ENCODE results near the gene NUDCD2.

Gene NUDCD2

DNA sequence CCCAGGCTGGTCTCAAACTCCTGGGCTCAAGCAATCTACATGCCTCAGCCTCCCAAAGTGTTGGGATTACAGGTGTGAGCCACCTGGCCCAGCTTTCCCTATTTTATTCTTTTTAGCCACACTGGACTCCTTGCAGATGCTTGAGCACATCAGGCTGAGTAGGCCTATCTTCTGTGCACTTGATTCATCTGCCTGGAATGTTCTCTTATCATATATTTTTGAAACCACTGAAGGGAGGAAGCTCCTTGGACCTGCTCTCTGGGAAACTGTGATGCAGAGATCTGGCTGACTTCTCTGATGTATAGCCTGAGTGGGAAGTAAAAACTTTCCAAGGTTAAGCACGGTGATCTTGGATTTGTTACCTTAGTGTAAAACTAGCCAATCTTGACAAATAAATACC, 39.0 kb upstream of the NUDCD2 start:
- H3K36me3 ChIP-seq (ENCODE audit: insufficient read depth, low read depth, low read length): no peaks in the 10 kb centered on the region
- peaks cover 9% of the 10 kb centered on the region for H3K4me1 ChIP-seq (ENCODE audit: insufficient read depth, low read length)
- H3K9ac ChIP-seq (ENCODE audit: low read depth, low read length): no peak overlapping the region
- no peak overlapping the region for H3K4me3 ChIP-seq (ENCODE audit: low read length)
- no peak overlapping the region for H3K27ac ChIP-seq (ENCODE audit: low read length)
- no peaks in the 10 kb centered on the region for H3K9me3 ChIP-seq (ENCODE audit: insufficient read depth, low read depth, low read length)
- no peaks in the 10 kb centered on the region for H3K27me3 ChIP-seq (ENCODE audit: insufficient read depth, low read length)

DNA sequence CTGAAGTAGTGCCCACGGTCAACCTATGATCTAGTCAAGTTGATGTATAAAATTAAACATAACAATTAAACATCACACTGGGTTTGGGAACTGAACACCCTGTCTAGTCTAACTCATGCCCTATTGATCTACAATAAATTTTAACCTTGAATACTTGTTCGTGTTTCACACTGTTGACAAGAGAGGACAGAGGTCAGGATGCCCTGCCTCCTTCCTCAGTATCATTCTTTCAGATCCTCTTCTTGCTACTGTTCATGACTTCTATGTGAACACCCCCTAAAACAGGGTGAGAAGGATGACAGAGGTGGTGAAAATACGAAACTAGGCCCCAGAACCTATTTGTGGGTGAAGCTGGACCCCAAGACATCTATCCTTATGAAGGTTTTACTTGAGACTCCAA, 37.4 kb upstream of the NUDCD2 start:
- Histone ChIP-seq H3K4me3 (ENCODE audit: low read length) (no peak overlapping the region), H3K27ac (ENCODE audit: low read length) (no peak overlapping the region), H3K27me3 (ENCODE audit: insufficient read depth, low read length) (no peaks in the 10 kb centered on the region), H3K9ac (ENCODE audit: low read depth, low read length) (no peak overlapping the region), H3K4me1 (ENCODE audit: insufficient read depth, low read length) (peaks cover 4% of the 10 kb centered on the region), H3K9me3 (ENCODE audit: insufficient read depth, low read depth, low read length) (no peaks in the 10 kb centered on the region), H3K36me3 (ENCODE audit: insufficient read depth, low read depth, low read length) (peaks cover 10% of the 10 kb centered on the region)

DNA sequence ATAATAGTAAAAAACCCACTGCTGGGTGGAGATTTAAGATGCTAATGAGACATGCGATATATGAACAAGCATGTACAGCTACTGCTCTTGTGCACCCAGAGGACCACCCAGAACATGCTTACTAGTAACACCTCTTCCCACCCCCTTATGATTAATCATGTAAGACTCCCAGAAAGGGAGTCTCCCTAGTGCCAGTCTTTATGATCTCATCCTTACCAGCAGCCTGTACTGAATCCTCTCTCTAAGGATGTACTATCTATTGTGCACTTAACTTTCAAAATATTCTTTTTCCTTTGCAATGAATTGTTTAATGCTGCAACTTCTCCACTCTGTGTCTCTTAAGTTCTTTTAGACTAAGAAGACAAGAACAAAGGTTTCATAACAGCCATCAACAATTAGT, 36.4 kb upstream of the NUDCD2 start:
- Histone ChIP-seq H3K27me3 (ENCODE audit: insufficient read depth, low read length) (no peaks in the 10 kb centered on the region), H3K9ac (ENCODE audit: low read depth, low read length) (no peak overlapping the region), H3K9me3 (ENCODE audit: insufficient read depth, low read depth, low read length) (no peaks in the 10 kb centered on the region), H3K36me3 (ENCODE audit: insufficient read depth, low read depth, low read length) (peaks cover 19% of the 10 kb centered on the region), H3K4me1 (ENCODE audit: insufficient read depth, low read length) (no peaks in the 10 kb centered on the region), H3K4me3 (ENCODE audit: low read length) (no peak overlapping the region), H3K27ac (ENCODE audit: low read length) (no peak overlapping the region)

- H3K36me3 ChIP-seq (ENCODE audit: insufficient read depth, low read depth, low read length): peaks cover 81% of the 10 kb centered on the region
- H3K9ac ChIP-seq (ENCODE audit: low read depth, low read length): no peak overlapping the region
- no peak overlapping the region for H3K4me3 ChIP-seq (ENCODE audit: low read length)
- H3K27ac ChIP-seq (ENCODE audit: low read length): no peak overlapping the region
- peaks cover 7% of the 10 kb centered on the region; the same call in 1 of the 2 replicates for H3K9me3 ChIP-seq (ENCODE audit: insufficient read depth, low read depth, low read length)
- H3K27me3 ChIP-seq (ENCODE audit: insufficient read depth, low read length): no peaks in the 10 kb centered on the region
- no peaks in the 10 kb centered on the region for H3K4me1 ChIP-seq (ENCODE audit: insufficient read depth, low read length)
Observed at GRCh38 chr5:163489745-163490075, 29.8 kb upstream of the NUDCD2 start.

DNA sequence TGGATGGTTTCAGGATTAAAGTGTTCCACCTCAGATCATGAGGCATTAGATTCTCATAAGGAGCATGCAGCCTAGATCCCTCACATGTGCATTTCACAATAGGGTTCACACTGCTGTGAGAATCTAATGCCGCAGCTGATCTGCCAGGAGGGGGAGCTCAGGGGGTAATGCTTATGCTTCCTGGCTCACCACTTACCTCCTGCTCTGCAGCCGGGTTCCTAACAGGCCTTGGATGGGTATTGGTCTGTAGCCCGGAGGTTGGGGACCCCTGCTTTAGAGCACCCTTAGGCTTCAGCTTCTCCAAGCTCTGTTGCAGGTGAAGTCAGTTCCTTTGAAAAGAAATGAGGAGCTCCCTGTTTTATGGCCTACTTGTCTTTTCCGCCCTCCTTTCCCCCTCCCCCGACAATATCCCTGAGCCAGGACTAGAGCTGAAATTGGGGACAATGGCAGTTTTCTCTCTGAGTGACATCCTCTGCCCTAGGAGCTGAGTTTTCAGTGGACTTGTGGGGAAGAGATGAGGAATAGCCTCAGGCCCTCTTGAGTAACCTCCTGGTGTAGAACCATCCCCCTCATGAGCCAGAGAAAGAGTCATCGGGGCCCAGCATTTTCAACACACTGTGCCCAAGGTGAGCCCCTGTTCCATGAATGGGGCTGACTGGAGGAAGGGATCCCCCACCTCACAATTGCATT, 29.3 kb upstream of the NUDCD2 start:
- Histone ChIP-seq H3K9me3 (ENCODE audit: insufficient read depth, low read depth, low read length) (peaks cover 7% of the 10 kb centered on the region; the same call in 1 of the 2 replicates), H3K36me3 (ENCODE audit: insufficient read depth, low read depth, low read length) (peaks cover 86% of the 10 kb centered on the region), H3K4me3 (ENCODE audit: low read length) (no peak overlapping the region), H3K4me1 (ENCODE audit: insufficient read depth, low read length) (no peaks in the 10 kb centered on the region), H3K9ac (ENCODE audit: low read depth, low read length) (no peak overlapping the region), H3K27ac (ENCODE audit: low read length) (no peak overlapping the region), H3K27me3 (ENCODE audit: insufficient read depth, low read length) (no peaks in the 10 kb centered on the region)

- no peaks in the 10 kb centered on the region for H3K4me1 ChIP-seq (ENCODE audit: insufficient read depth, low read length)
- H3K9ac ChIP-seq (ENCODE audit: low read depth, low read length): no peak overlapping the region
- H3K4me3 ChIP-seq (ENCODE audit: low read length): no peak overlapping the region
- no peak overlapping the region for H3K27ac ChIP-seq (ENCODE audit: low read length)
- H3K9me3 ChIP-seq (ENCODE audit: insufficient read depth, low read depth, low read length): no peaks in the 10 kb centered on the region
- no peaks in the 10 kb centered on the region for H3K27me3 ChIP-seq (ENCODE audit: insufficient read depth, low read length)
- peaks cover 97% of the 10 kb centered on the region for H3K36me3 ChIP-seq (ENCODE audit: insufficient read depth, low read depth, low read length)
Observed at GRCh38 chr5:163478982-163479271, 19.0 kb upstream of the NUDCD2 start.

GRCh38 chr5:163478126-163478981, 18.5 kb upstream of the NUDCD2 start:
- Histone ChIP-seq H3K27ac (ENCODE audit: low read length) (no peak overlapping the region), H3K27me3 (ENCODE audit: insufficient read depth, low read length) (no peaks in the 10 kb centered on the region), H3K4me1 (ENCODE audit: insufficient read depth, low read length) (no peaks in the 10 kb centered on the region), H3K36me3 (ENCODE audit: insufficient read depth, low read depth, low read length) (peaks cover 97% of the 10 kb centered on the region), H3K4me3 (ENCODE audit: low read length) (no peak overlapping the region), H3K9me3 (ENCODE audit: insufficient read depth, low read depth, low read length) (no peaks in the 10 kb centered on the region), H3K9ac (ENCODE audit: low read depth, low read length) (no peak overlapping the region)

- Histone ChIP-seq H3K27ac (ENCODE audit: low read length) (no peak overlapping the region), H3K36me3 (ENCODE audit: insufficient read depth, low read depth, low read length) (peaks cover 100% of the 10 kb centered on the region), H3K9ac (ENCODE audit: low read depth, low read length) (no peak overlapping the region), H3K4me3 (ENCODE audit: low read length) (no peak overlapping the region), H3K27me3 (ENCODE audit: insufficient read depth, low read length) (no peaks in the 10 kb centered on the region), H3K4me1 (ENCODE audit: insufficient read depth, low read length) (no peaks in the 10 kb centered on the region), H3K9me3 (ENCODE audit: insufficient read depth, low read depth, low read length) (no peaks in the 10 kb centered on the region)
Observed at GRCh38 chr5:163475411-163475810, 15.5 kb upstream of the NUDCD2 start.

DNA sequence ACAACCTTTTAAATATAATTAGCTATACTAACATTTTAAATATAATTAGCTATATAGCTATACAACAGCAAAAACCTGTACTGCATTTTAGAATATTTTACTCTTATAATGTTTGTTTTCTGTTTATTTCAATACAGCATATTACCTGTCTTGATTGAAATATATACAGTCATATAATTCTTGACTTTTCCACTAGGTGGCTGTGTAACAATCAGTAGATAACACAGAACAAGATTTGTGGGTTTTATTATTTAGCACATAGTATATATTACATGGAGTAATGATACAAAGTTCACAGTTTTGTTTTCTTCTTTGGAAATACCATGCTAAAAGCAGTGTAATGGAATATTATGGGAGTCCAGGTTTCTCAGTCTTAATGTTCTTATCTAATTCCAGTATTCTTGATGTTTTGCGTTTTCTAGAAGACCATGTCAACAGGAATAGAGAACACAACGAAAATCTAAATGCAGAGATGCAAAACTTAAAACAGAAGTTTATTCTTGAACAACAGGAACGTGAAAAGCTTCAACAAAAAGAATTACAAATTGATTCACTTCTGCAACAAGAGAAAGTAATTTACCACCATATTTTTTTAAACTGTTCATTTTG, 13.8 kb upstream of the NUDCD2 start:
- no peaks in the 10 kb centered on the region for H3K4me1 ChIP-seq (ENCODE audit: insufficient read depth, low read length)
- no peak overlapping the region for H3K27ac ChIP-seq (ENCODE audit: low read length)
- no peaks in the 10 kb centered on the region for H3K9me3 ChIP-seq (ENCODE audit: insufficient read depth, low read depth, low read length)
- H3K4me3 ChIP-seq (ENCODE audit: low read length): no peak overlapping the region
- H3K9ac ChIP-seq (ENCODE audit: low read depth, low read length): no peak overlapping the region
- H3K36me3 ChIP-seq (ENCODE audit: insufficient read depth, low read depth, low read length): peaks cover 99% of the 10 kb centered on the region
- H3K27me3 ChIP-seq (ENCODE audit: insufficient read depth, low read length): no peaks in the 10 kb centered on the region

GRCh38 chr5:163467682-163468081, 7.8 kb upstream of the NUDCD2 start:
- Histone ChIP-seq H3K27me3 (ENCODE audit: insufficient read depth, low read length) (no peaks in the 10 kb centered on the region), H3K4me1 (ENCODE audit: insufficient read depth, low read length) (no peaks in the 10 kb centered on the region), H3K36me3 (ENCODE audit: insufficient read depth, low read depth, low read length) (peaks cover 80% of the 10 kb centered on the region), H3K4me3 (ENCODE audit: low read length) (no peak overlapping the region), H3K9me3 (ENCODE audit: insufficient read depth, low read depth, low read length) (no peaks in the 10 kb centered on the region), H3K9ac (ENCODE audit: low read depth, low read length) (no peak overlapping the region), H3K27ac (ENCODE audit: low read length) (no peak overlapping the region)

- no peaks in the 10 kb centered on the region for H3K9me3 ChIP-seq (ENCODE audit: insufficient read depth, low read depth, low read length)
- H3K27me3 ChIP-seq (ENCODE audit: insufficient read depth, low read length): no peaks in the 10 kb centered on the region
- H3K9ac ChIP-seq (ENCODE audit: low read depth, low read length): no peak overlapping the region
- H3K4me1 ChIP-seq (ENCODE audit: insufficient read depth, low read length): peaks cover 7% of the 10 kb centered on the region; the same call in 1 of the 2 replicates
- H3K27ac ChIP-seq (ENCODE audit: low read length): no peak overlapping the region
- no peak overlapping the region for H3K4me3 ChIP-seq (ENCODE audit: low read length)
- peaks cover 35% of the 10 kb centered on the region for H3K36me3 ChIP-seq (ENCODE audit: insufficient read depth, low read depth, low read length)
Observed at GRCh38 chr5:163463063-163463435, 3.1 kb upstream of the NUDCD2 start.
